Thoracic aorta (tissue), 2 donors: Measurements from ENCODE around the gene COX6B2. TPM values are rescaled to one million over a fixed set of nuclear protein-coding genes. Genes with fewer than 3 reads are reported as not detected.

ENCODE experiments used
- ATAC-seq: fragments of 150-250 bp; one replicate; pipeline ENCODE4 v1.8.0; 2017; ENCODE audit warnings: low read depth; ENCODE audit not compliant: insufficient number of reproducible peaks, low FRiP score
- DNase-seq: peaks from one replicate; pipeline ENCODE4 v3.0.0-alpha.2; 2020; ENCODE audit warnings: low spot score
- H3K27ac ChIP-seq, 2 donors: fragments of 200-600 bp; sonication (generic); 1 replicate in 1 of 2; 2 replicates in 1 of 2; pipeline ENCODE4 v1.5.1; 2016; ENCODE audit warnings: mild to moderate bottlenecking in 2 of 2, moderate library complexity in 2 of 2
- H3K27me3 ChIP-seq: fragments of 200-600 bp; sonication (generic); replicated peaks from 2 replicates; pipeline ENCODE4 v1.6.0; 2016; ENCODE audit warnings: mild to moderate bottlenecking; ENCODE audit not compliant: insufficient read depth
- H3K36me3 ChIP-seq: fragments of 200-600 bp; sonication (generic); one replicate; pipeline ENCODE4 v1.5.1; 2016
- H3K4me1 ChIP-seq, 2 donors: fragments of 200-600 bp; sonication (generic); 1 replicate in 1 of 2; 2 replicates in 1 of 2; pipeline versions ENCODE4 v1.5.1 to v1.6.0; 2016; ENCODE audit warnings: low read depth in 2 of 2, mild to moderate bottlenecking in 1 of 2; ENCODE audit not compliant: control insufficient read depth in 1 of 2
- H3K4me3 ChIP-seq: fragments of 200-600 bp; sonication (generic); 2 replicates; pipeline ENCODE4 v1.5.1; 2016; ENCODE audit warnings: mild to moderate bottlenecking
- H3K9me3 ChIP-seq: fragments of 200-600 bp; sonication (generic); 2 replicates; pipeline ENCODE4 v1.5.1; 2016
- CTCF ChIP-seq: fragments of 200-600 bp; sonication (generic); IDR thresholded peaks from one replicate; pipeline ENCODE4 v1.5.1; 2019; ENCODE audit warnings: antibody characterized with exemption
- total RNA-seq, 2 donors: library from RNA; depleted of rRNA; stranded (reverse); fragments of >200 nt; gene quantifications; one replicate each; pipeline versions ENCODE4 v1.1.0 to v1.2.3, GENCODE V29; 2016

COX6B2 gene
- total RNA-seq, 2 donors from 2014 or later, result not detected

- H3K4me1 ChIP-seq, result peaks cover 0 to 9% of the 10 kb centered on the region in 2 donors
- ATAC-seq, result no peak
- H3K27ac ChIP-seq, result no peak overlapping the region
- no peaks in the 10 kb centered on the region for H3K9me3 ChIP-seq
- DNase-seq, result no peak
- H3K27me3 ChIP-seq, result no peaks in the 10 kb centered on the region
- no peak overlapping the region for H3K4me3 ChIP-seq
- TF ChIP-seq CTCF, result no peak
- peaks cover 17% of the 10 kb centered on the region for H3K36me3 ChIP-seq
Measured at GRCh38 chr19:55305491-55305890, 49.0 kb downstream of the COX6B2 start.

- H3K9me3 ChIP-seq, result no peaks in the 10 kb centered on the region
- ATAC-seq (no peak), DNase-seq (no peak)
- H3K27me3 ChIP-seq, result no peaks in the 10 kb centered on the region
- no peak overlapping the region for H3K4me3 ChIP-seq
- peaks cover 17% of the 10 kb centered on the region for H3K36me3 ChIP-seq
- no peak overlapping the region for H3K27ac ChIP-seq
- no peak for TF ChIP-seq CTCF
- peaks cover 0 to 9% of the 10 kb centered on the region in 2 donors for H3K4me1 ChIP-seq
Measured at GRCh38 chr19:55304980-55305379, 49.5 kb downstream of the COX6B2 start.

- no peak for ATAC-seq
- Histone ChIP-seq H3K9me3 (no peaks in the 10 kb centered on the region), H3K4me1 (peaks cover 0 to 9% of the 10 kb centered on the region in 2 donors), H3K27me3 (no peaks in the 10 kb centered on the region), H3K27ac (no peak overlapping the region), H3K4me3 (no peak overlapping the region), H3K36me3 (peaks cover 17% of the 10 kb centered on the region)
- no peak for DNase-seq
- TF ChIP-seq CTCF, result no peak
Measured at GRCh38 chr19:55304279-55304978, 50.1 kb downstream of the COX6B2 start.

GRCh38 chr19:55303477-55303876, 51.0 kb downstream of the COX6B2 start:
- TF ChIP-seq CTCF, result no peak
- ATAC-seq, result no peak

DNA sequence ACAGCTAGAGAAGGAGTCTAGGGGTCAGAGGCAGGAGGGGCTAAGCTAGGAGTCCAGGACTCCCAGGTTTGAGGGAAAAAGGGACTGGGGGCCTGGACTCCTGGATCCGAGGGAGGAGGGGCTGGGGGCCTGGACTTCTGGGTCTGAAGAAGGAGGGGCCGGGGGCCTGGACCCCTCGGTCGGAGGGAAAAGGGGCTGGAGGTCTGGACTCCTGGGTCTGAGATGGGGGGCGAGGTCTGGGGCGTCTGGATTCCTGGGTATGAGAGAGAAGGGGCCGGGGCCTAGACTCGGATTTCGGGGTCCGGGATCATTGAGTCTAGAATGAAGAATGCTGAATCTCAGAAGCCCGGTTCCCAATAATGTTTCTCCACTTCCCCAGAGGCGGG, 52.2 kb downstream of the COX6B2 start:
- ATAC-seq (no peak), DNase-seq (no peak)
- Histone ChIP-seq H3K4me3 (peak overlapping the region; percentile 65), H3K4me1 (peaks cover 0 to 9% of the 10 kb centered on the region in 2 donors), H3K9me3 (no peaks in the 10 kb centered on the region), H3K27me3 (no peaks in the 10 kb centered on the region), H3K36me3 (peaks cover 17% of the 10 kb centered on the region), H3K27ac (no peak overlapping the region)
- no peak for TF ChIP-seq CTCF

More at GRCh38 chr19:55303477-55303876, 51.0 kb downstream of the COX6B2 start:
- H3K27me3 ChIP-seq, result no peaks in the 10 kb centered on the region
- H3K4me1 ChIP-seq, result peaks cover 0 to 9% of the 10 kb centered on the region in 2 donors
- H3K9me3 ChIP-seq, result no peaks in the 10 kb centered on the region
- H3K27ac ChIP-seq, result no peak overlapping the region
- H3K36me3 ChIP-seq, result peaks cover 17% of the 10 kb centered on the region
- DNase-seq, result no peak
- H3K4me3 ChIP-seq, result no peak overlapping the region
